Endothelial cell of umbilical vein (primary cell): Measurements from ENCODE around the gene LRRN1. TPM values are rescaled to one million over a fixed set of nuclear protein-coding genes. Genes with fewer than 3 reads are reported as not detected.

Source experiments
- BruUV-seq: library from RNA; stranded (reverse); fragments of 400-500 nt; replicated peaks from 2 replicates; lab custom pipeline; 2021; lab: Mats Ljungman, UMichigan
- CTCF ChIA-PET: fragments of 300-600, 350-600 bp; sonication (Branson Sonifier 250); formaldehyde crosslinking; loops from one replicate; lab custom pipeline; 2021; ENCODE audit warnings: antibody characterized with exemption, inconsistent platforms; lab: Charles Lee
- POLR2A ChIA-PET: fragments of 300-600, 350-600 bp; sonication (Branson Sonifier 250); formaldehyde crosslinking; loops from one replicate; lab custom pipeline; 2021; ENCODE audit warnings: antibody characterized with exemption, inconsistent platforms; lab: Charles Lee
- DNase-seq: peaks from one replicate; pipeline ENCODE4 v3.0.0-alpha.2; 2011; ENCODE audit warnings: low read depth, low spot score
- FAIRE-seq: peaks from 2 replicates; lab custom pipeline; 2011; peaks lifted over from hg19 to GRCh38; lab: Jason Lieb, UNC
- H2AFZ ChIP-seq: 2 replicates; pipeline ENCODE4 v1.6.0; 2012; ENCODE audit warnings: low read depth, low read length, control low read depth, inconsistent platforms
- H3K27ac ChIP-seq: 2 replicates; pipeline ENCODE4 v1.5.1; 2011; ENCODE audit warnings: low read depth, mild to moderate bottlenecking, control low read depth, low read length, moderate library complexity; ENCODE audit not compliant: insufficient read depth
- H3K27me3 ChIP-seq, 2 experiments: 2 replicates each; pipeline versions ENCODE4 v1.6.0 to v1.6.1; 2011; ENCODE audit warnings: low read length in 2 of 2, mixed read lengths in 1 of 2; ENCODE audit not compliant: control insufficient read depth in 2 of 2, insufficient read depth in 2 of 2
- H3K36me3 ChIP-seq, 2 experiments: 2 replicates in 1 of 2; 3 replicates in 1 of 2; pipeline ENCODE4 v1.5.1; 2011; ENCODE audit warnings: low read length in 2 of 2, mild to moderate bottlenecking in 1 of 2, moderate library complexity in 1 of 2; ENCODE audit not compliant: control insufficient read depth in 2 of 2, insufficient read depth in 2 of 2; ENCODE audit errors: extremely low read depth in 1 of 2
- H3K4me1 ChIP-seq: 3 replicates; pipeline ENCODE4 v1.5.1; 2011; ENCODE audit warnings: mild to moderate bottlenecking, low read length; ENCODE audit not compliant: control insufficient read depth, insufficient read depth; ENCODE audit errors: extremely low read depth
- H3K4me2 ChIP-seq: 2 replicates; pipeline ENCODE4 v1.6.1; 2011; ENCODE audit warnings: low read length, control low read depth, mixed read lengths; ENCODE audit not compliant: insufficient read depth
- H3K4me3 ChIP-seq, 3 experiments: fragments of 200-600 bp in 1 of 3; sonication (generic), shearing (Covaris generic) in 1 of 3; replicated peaks in 1 of 3; 2 replicates each; pipeline ENCODE4 v1.5.1; 2011 to 2016; ENCODE audit warnings: control low read depth in 3 of 3, low read length in 3 of 3, mild to moderate bottlenecking in 2 of 3, inconsistent platforms in 1 of 3, low read depth in 1 of 3, moderate library complexity in 1 of 3; ENCODE audit not compliant: insufficient read depth in 1 of 3
- H3K79me2 ChIP-seq: 2 replicates; pipeline ENCODE4 v1.6.0; 2012; ENCODE audit warnings: low read length, inconsistent platforms; ENCODE audit not compliant: control insufficient read depth, insufficient read depth
- H3K9ac ChIP-seq: replicated peaks from 2 replicates; pipeline ENCODE3; 2011; ENCODE audit warnings: low read length, control low read depth; ENCODE audit not compliant: insufficient read depth; ENCODE audit errors: extremely low read depth
- H3K9me1 ChIP-seq: replicated peaks from 3 replicates; pipeline ENCODE4 v1.6.0; 2011; ENCODE audit warnings: mild to moderate bottlenecking, low read length; ENCODE audit not compliant: control insufficient read depth, insufficient read depth; ENCODE audit errors: extremely low read depth
- H3K9me3 ChIP-seq: replicated peaks from 2 replicates; pipeline ENCODE4 v1.5.1; 2012; ENCODE audit warnings: low read length, inconsistent platforms; ENCODE audit not compliant: control insufficient read depth, insufficient read depth
- H4K20me1 ChIP-seq: replicated peaks from 2 replicates; pipeline ENCODE3; 2011; ENCODE audit warnings: mild to moderate bottlenecking, low read length; ENCODE audit not compliant: control insufficient read depth, insufficient read depth; ENCODE audit errors: extremely low read depth
- EZH2 ChIP-seq: IDR thresholded peaks from 2 replicates; pipeline ENCODE4 v1.6.1; 2012; ENCODE audit warnings: borderline replicate concordance, low read depth, mild to moderate bottlenecking, moderate library complexity, low read length, inconsistent platforms; ENCODE audit not compliant: severe bottlenecking
- FOS ChIP-seq: IDR thresholded peaks from 2 replicates; pipeline ENCODE4 v1.6.1; 2011; ENCODE audit warnings: mild to moderate bottlenecking, low read length, moderate library complexity, borderline replicate concordance; ENCODE audit not compliant: insufficient read depth
- GATA2 ChIP-seq: IDR thresholded peaks from 2 replicates; pipeline ENCODE4 v1.7.0; 2011; ENCODE audit warnings: low read depth, mild to moderate bottlenecking, moderate library complexity, mixed read lengths, low read length; ENCODE audit not compliant: insufficient read length, insufficient read depth
- JUN ChIP-seq: IDR thresholded peaks from 2 replicates; pipeline ENCODE4 v1.6.1; 2011; ENCODE audit warnings: borderline replicate concordance, low read depth; ENCODE audit not compliant: insufficient read length, insufficient read depth
- MYC ChIP-seq: IDR thresholded peaks from one replicate; pipeline ENCODE4 v1.6.1; 2011; ENCODE audit warnings: mild to moderate bottlenecking, low read depth, low read length
- POLR2A ChIP-seq: IDR thresholded peaks from 2 replicates; pipeline ENCODE4 v1.6.1; 2012; ENCODE audit warnings: low read depth, mild to moderate bottlenecking, control low read depth, low read length
- POLR2AphosphoS5 ChIP-seq: IDR thresholded peaks from 2 replicates; pipeline ENCODE4 v1.6.1; 2012; ENCODE audit warnings: low read depth, mild to moderate bottlenecking, control low read depth, low read length, moderate library complexity; ENCODE audit not compliant: insufficient read depth
- dilution Hi-C: fragments of 300-500 bp; cut with MboI; formaldehyde crosslinking; loops from one replicate; pipeline ENCODE4 v1.15.0; 2019; ENCODE audit warnings: low sequenced_read_pairs; ENCODE audit not compliant: extremely low pct_ligation_motif_present
- intact Hi-C: fragments of 100-400 bp; cut with micrococcal nuclease; formaldehyde crosslinking; loops from one replicate; pipeline ENCODE4 v1.10.0; 2022
- polyA plus RNA-seq, 4 experiments: library from polyadenylated mRNA; depleted of rRNA in 3 of 4; stranded (reverse) in 3 of 4; unstranded in 1 of 4; fragments of >200 nt; gene quantifications; 2 replicates each; pipeline versions ENCODE4 v1.2.1 to v1.2.3, GENCODE V29; 2011 to 2012; ENCODE audit warnings: missing spikeins in 1 of 4
- total RNA-seq: library from RNA; stranded (reverse); gene quantifications from 2 replicates; pipeline ENCODE4 v1.2.3, GENCODE V29; 2021
- TF ChIP-seq, protein P1 (sequence below), 2 donors: IDR thresholded peaks; 1 replicate in 1 of 2; 2 replicates in 1 of 2; pipeline ENCODE4 v1.5.1; 2011; ENCODE audit warnings: low read length in 2 of 2, mild to moderate bottlenecking in 2 of 2, moderate library complexity in 2 of 2, control low read depth in 1 of 2, inconsistent platforms in 1 of 2, low read depth in 1 of 2; ENCODE audit not compliant: insufficient read depth in 1 of 2; ENCODE audit errors: extremely low read depth in 1 of 2
- TF ChIP-seq, protein P2 (sequence below): IDR thresholded peaks from 2 replicates; pipeline ENCODE4 v1.6.1; 2011; ENCODE audit not compliant: insufficient read depth, insufficient read length

LRRN1 gene
- total and polyA plus RNA-seq, 2 donors (not counting 3 experiments of a cell fraction or from before 2014, with no cell fraction given), result 0.04 TPM; not detected in 1

GRCh38 chr3:3813013-3813412, 13.8 kb downstream of the LRRN1 start:
- Histone ChIP-seq H3K4me2 (no peak overlapping the region), H3K9me1 (no peaks in the 10 kb centered on the region), H3K9ac (no peak overlapping the region), H4K20me1 (no peaks in the 10 kb centered on the region), H3K36me3 (no peaks in the 10 kb centered on the region), H3K4me3 (no peak overlapping the region), H3K27ac (no peak overlapping the region), H3K27me3 (no peaks in the 10 kb centered on the region), H2AFZ (no peak overlapping the region), H3K79me2 (no peaks in the 10 kb centered on the region), H3K9me3 (peaks cover 2% of the 10 kb centered on the region), H3K4me1 (no peaks in the 10 kb centered on the region)
- DNase-seq, result no peak
- ChIA-PET CTCF (no interaction called here), POLR2A (no interaction called here)
- FAIRE-seq, result no peak
- BruUV-seq, result no TSS peak
- intact Hi-C loops, result loop anchor here (5.0 kb wide), 1 partner anchor 406 kb away; no protein-coding TSS in a partner anchor
- dilution Hi-C loops, result no loop called here
- no peak for TF ChIP-seq JUN
- no peak for TF ChIP-seq GATA2
- TF ChIP-seq, protein P1, sequence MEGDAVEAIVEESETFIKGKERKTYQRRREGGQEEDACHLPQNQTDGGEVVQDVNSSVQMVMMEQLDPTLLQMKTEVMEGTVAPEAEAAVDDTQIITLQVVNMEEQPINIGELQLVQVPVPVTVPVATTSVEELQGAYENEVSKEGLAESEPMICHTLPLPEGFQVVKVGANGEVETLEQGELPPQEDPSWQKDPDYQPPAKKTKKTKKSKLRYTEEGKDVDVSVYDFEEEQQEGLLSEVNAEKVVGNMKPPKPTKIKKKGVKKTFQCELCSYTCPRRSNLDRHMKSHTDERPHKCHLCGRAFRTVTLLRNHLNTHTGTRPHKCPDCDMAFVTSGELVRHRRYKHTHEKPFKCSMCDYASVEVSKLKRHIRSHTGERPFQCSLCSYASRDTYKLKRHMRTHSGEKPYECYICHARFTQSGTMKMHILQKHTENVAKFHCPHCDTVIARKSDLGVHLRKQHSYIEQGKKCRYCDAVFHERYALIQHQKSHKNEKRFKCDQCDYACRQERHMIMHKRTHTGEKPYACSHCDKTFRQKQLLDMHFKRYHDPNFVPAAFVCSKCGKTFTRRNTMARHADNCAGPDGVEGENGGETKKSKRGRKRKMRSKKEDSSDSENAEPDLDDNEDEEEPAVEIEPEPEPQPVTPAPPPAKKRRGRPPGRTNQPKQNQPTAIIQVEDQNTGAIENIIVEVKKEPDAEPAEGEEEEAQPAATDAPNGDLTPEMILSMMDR (IDR thresholded peaks at IDR 0.05; ENCODE audit: extremely low read depth in 1 of 2, insufficient read depth in 1 of 2, low read depth in 1 of 2, low read length in 2 of 2), result no peak
- TF ChIP-seq EZH2, result no peak
- no peak for TF ChIP-seq POLR2AphosphoS5
- TF ChIP-seq MYC, result no peak
- TF ChIP-seq POLR2A, result no peak
- TF ChIP-seq FOS, result no peak
- TF ChIP-seq, protein P2, sequence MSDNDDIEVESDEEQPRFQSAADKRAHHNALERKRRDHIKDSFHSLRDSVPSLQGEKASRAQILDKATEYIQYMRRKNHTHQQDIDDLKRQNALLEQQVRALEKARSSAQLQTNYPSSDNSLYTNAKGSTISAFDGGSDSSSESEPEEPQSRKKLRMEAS, result no peak
